MCF 10A (cell line): ENCODE measurements around the gene ZBTB5. TPM values are rescaled to one million over a fixed set of nuclear protein-coding genes. Genes with fewer than 3 reads are reported as not detected.

Source experiments
- BruUV-seq: library from RNA; stranded (reverse); fragments of 400-500 nt; replicated peaks from 2 replicates; lab custom pipeline; 2021; lab: Mats Ljungman, UMichigan
- CTCF ChIA-PET: fragments of 300-600 bp; sonication (Branson Sonifier 250); formaldehyde crosslinking; extraction: SDS; loops from one replicate; lab custom pipeline; 2021; ENCODE audit warnings: antibody characterized with exemption, inconsistent platforms; lab: Yijun Ruan, JAX
- POLR2A ChIA-PET: fragments of 300-600, 350-650 bp; sonication (Branson Sonifier 250); formaldehyde crosslinking; extraction: SDS; loops from one replicate; lab custom pipeline; 2020; ENCODE audit warnings: antibody characterized with exemption, inconsistent platforms; lab: Yijun Ruan, JAX
- DNase-seq: peaks from one replicate; pipeline ENCODE4 v3.0.0-alpha.2; 2018; ENCODE audit not compliant: unreplicated experiment
- H3K27ac Mint-ChIP-seq: one replicate; pipeline ENCODE4 v1.8.0; 2022; ENCODE audit warnings: mild to moderate bottlenecking, low read depth, mixed read lengths; ENCODE audit not compliant: unreplicated experiment
- H3K27me3 Mint-ChIP-seq: one replicate; pipeline ENCODE4 v1.8.0; 2022; ENCODE audit warnings: mixed read lengths; ENCODE audit not compliant: insufficient read depth, unreplicated experiment
- H3K36me3 Mint-ChIP-seq: one replicate; pipeline ENCODE4 v1.8.0; 2022; ENCODE audit warnings: mild to moderate bottlenecking, moderate library complexity, mixed read lengths; ENCODE audit not compliant: insufficient read depth, unreplicated experiment
- H3K4me1 Mint-ChIP-seq: one replicate; pipeline ENCODE4 v1.8.0; 2022; ENCODE audit warnings: mixed read lengths; ENCODE audit not compliant: insufficient read depth, unreplicated experiment
- H3K4me3 Mint-ChIP-seq: one replicate; pipeline ENCODE4 v1.8.0; 2022; ENCODE audit warnings: mild to moderate bottlenecking, moderate library complexity, mixed read lengths; ENCODE audit not compliant: unreplicated experiment
- H3K9me3 Mint-ChIP-seq: one replicate; pipeline ENCODE4 v1.8.0; 2022; ENCODE audit warnings: mixed read lengths; ENCODE audit not compliant: unreplicated experiment
- CTCF ChIP-seq: fragments of 200-600 bp; IDR thresholded peaks from one replicate; pipeline ENCODE4 v1.8.0; 2022; ENCODE audit warnings: antibody characterized with exemption, mild to moderate bottlenecking; ENCODE audit not compliant: unreplicated experiment
- intact Hi-C: fragments of 100-400 bp; cut with micrococcal nuclease; formaldehyde crosslinking; loops from 2 replicates; pipeline ENCODE4 v1.14.1; 2022
- total RNA-seq: library from RNA; stranded (reverse); gene quantifications from 2 replicates; pipeline ENCODE4 v1.2.3, GENCODE V29; 2022

ZBTB5 gene
- total RNA-seq, 1 experiment from 2014 or later: 9.0 TPM

GRCh38 chr9:37408933-37409710 lies 56.1 kb downstream of the ZBTB5 start:
- no peaks in the 10 kb centered on the region for H3K9me3 Mint-ChIP-seq
- ChIA-PET POLR2A (no interaction called here), CTCF (interaction anchor here (0.6 to 3.9 kb wide), 2 partner anchors 235 to 535 kb away, joined by 4 to 24 read pairs; no protein-coding TSS in a partner anchor)
- no peak for TF ChIP-seq CTCF
- H3K4me1 Mint-ChIP-seq: peaks cover 27% of the 10 kb centered on the region
- no TSS peak for BruUV-seq
- no peak overlapping the region for H3K4me3 Mint-ChIP-seq
- no peaks in the 10 kb centered on the region for H3K36me3 Mint-ChIP-seq
- H3K27ac Mint-ChIP-seq: no peak overlapping the region
- no peak for DNase-seq
- no peaks in the 10 kb centered on the region for H3K27me3 Mint-ChIP-seq
- intact Hi-C loops: no loop called here

GRCh38 chr9:37407468-37407867 lies 57.8 kb downstream of the ZBTB5 start:
- intact Hi-C loops: no loop called here
- TF ChIP-seq CTCF: peak; percentile 15
- no peak overlapping the region for H3K27ac Mint-ChIP-seq
- DNase-seq: peak; percentile 18
- H3K9me3 Mint-ChIP-seq: no peaks in the 10 kb centered on the region
- no peaks in the 10 kb centered on the region for H3K27me3 Mint-ChIP-seq
- ChIA-PET CTCF (interaction anchor here (0.7 to 1.9 kb wide), 6 partner anchors 9 to 774 kb away, joined by 3 to 10 read pairs (median 4); no protein-coding TSS in a partner anchor), POLR2A (interaction anchor here (0.6 kb wide), 2 partner anchors 86 to 993 kb away, joined by 3 to 4 read pairs; no protein-coding TSS in a partner anchor)
- BruUV-seq: no TSS peak
- no peaks in the 10 kb centered on the region for H3K36me3 Mint-ChIP-seq
- no peak overlapping the region for H3K4me3 Mint-ChIP-seq
- peaks cover 14% of the 10 kb centered on the region for H3K4me1 Mint-ChIP-seq

- ChIA-PET POLR2A (interaction anchor here (0.6 kb wide), 2 partner anchors 87 to 992 kb away, joined by 3 to 4 read pairs; no protein-coding TSS in a partner anchor), CTCF (interaction anchor here (0.5 to 1.9 kb wide), 6 partner anchors 8 to 560 kb away, joined by 3 to 10 read pairs (median 4); no protein-coding TSS in a partner anchor)
- Mint-ChIP-seq H3K27me3 (peaks cover under 1% of the 10 kb centered on the region), H3K4me1 (peaks cover 7% of the 10 kb centered on the region), H3K9me3 (no peaks in the 10 kb centered on the region), H3K4me3 (no peak overlapping the region), H3K36me3 (no peaks in the 10 kb centered on the region), H3K27ac (no peak overlapping the region)
- intact Hi-C loops: no loop called here
- no peak for TF ChIP-seq CTCF
- no TSS peak for BruUV-seq
- no peak for DNase-seq
Measured at GRCh38 chr9:37406603-37407401, 58.4 kb downstream of the ZBTB5 start.
